SU-DHL-6 (cell line): ENCODE data around the gene ACSS1.

Experiments used
- EZH2phosphoT487 ChIP-seq: fragments of 200-600 bp; sonication (generic), shearing (Covaris generic); conservative IDR thresholded peaks from 2 replicates; pipeline ENCODE4 v1.6.1; 2018; ENCODE audit warnings: mild to moderate bottlenecking, antibody characterized with exemption, low read length, moderate library complexity, mixed read lengths
- TF ChIP-seq, protein P1 (sequence below): fragments of 200-600 bp; sonication (generic); IDR thresholded peaks from one replicate; pipeline ENCODE4 v1.5.1; 2017; ENCODE audit warnings: antibody characterized with exemption, mild to moderate bottlenecking, low read length, moderate library complexity; ENCODE audit not compliant: insufficient read depth, poor library complexity, severe bottlenecking

DNA sequence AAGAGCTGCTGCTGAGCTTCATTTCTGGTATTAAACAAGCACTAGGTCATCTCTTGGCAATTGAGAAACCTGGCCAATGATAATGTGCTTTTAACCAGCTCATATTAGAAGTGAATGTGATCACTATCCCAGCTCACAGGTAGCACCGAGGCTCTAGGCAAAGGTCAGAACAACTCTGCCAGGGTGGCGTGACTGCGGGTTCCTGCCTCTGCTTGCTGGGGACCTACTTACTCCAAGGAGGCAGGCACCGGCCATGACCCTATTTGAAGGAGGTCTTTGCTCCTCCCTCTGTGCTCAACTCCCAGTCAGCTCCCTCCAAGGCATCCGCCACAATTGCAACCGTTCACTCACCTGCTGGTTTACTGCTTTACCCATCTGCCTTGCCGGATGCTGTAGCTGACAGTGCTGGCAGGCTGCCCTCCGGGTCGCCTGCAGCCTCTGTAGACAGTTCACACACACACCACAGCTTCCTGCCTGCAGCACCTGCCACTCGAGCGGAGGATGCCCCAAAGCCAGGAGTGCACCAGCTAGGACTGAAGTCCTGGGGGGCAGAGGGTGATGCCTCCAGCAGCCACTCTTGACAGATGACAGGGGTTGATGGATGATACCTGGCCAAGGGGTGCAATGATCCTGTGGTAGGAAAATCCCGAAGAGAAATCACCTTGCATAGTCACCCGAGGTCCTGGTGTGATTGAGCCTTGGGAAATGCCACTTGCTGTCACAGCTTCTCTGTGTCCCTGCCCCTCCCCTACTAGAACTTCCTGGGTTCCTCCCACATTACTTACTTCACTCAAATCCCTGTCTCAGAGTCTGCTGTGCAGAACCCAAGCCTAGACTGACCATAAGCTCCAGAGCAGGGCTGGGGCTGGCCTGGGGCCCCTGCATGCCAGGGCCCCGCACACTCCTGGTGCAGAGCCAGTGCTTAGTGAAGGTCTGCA, 32.8 kb upstream of the ACSS1 start:
- TF ChIP-seq, protein P1, sequence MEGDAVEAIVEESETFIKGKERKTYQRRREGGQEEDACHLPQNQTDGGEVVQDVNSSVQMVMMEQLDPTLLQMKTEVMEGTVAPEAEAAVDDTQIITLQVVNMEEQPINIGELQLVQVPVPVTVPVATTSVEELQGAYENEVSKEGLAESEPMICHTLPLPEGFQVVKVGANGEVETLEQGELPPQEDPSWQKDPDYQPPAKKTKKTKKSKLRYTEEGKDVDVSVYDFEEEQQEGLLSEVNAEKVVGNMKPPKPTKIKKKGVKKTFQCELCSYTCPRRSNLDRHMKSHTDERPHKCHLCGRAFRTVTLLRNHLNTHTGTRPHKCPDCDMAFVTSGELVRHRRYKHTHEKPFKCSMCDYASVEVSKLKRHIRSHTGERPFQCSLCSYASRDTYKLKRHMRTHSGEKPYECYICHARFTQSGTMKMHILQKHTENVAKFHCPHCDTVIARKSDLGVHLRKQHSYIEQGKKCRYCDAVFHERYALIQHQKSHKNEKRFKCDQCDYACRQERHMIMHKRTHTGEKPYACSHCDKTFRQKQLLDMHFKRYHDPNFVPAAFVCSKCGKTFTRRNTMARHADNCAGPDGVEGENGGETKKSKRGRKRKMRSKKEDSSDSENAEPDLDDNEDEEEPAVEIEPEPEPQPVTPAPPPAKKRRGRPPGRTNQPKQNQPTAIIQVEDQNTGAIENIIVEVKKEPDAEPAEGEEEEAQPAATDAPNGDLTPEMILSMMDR: no peak
- no peak for TF ChIP-seq EZH2phosphoT487
